Endothelial cell of umbilical vein (primary cell): ENCODE results near the gene MYO1F. TPM values are rescaled to one million over a fixed set of nuclear protein-coding genes. Genes with fewer than 3 reads are reported as not detected.

Source experiments
- BruUV-seq: library from RNA; stranded (reverse); fragments of 400-500 nt; replicated peaks from 2 replicates; lab custom pipeline; 2021; lab: Mats Ljungman, UMichigan
- CTCF ChIA-PET: fragments of 300-600, 350-600 bp; sonication (Branson Sonifier 250); formaldehyde crosslinking; loops from one replicate; lab custom pipeline; 2021; ENCODE audit warnings: antibody characterized with exemption, inconsistent platforms; lab: Charles Lee
- POLR2A ChIA-PET: fragments of 300-600, 350-600 bp; sonication (Branson Sonifier 250); formaldehyde crosslinking; loops from one replicate; lab custom pipeline; 2021; ENCODE audit warnings: antibody characterized with exemption, inconsistent platforms; lab: Charles Lee
- DNase-seq: peaks from one replicate; pipeline ENCODE4 v3.0.0-alpha.2; 2011; ENCODE audit warnings: low read depth, low spot score
- FAIRE-seq: peaks from 2 replicates; lab custom pipeline; 2011; peaks lifted over from hg19 to GRCh38; lab: Jason Lieb, UNC
- H2AFZ ChIP-seq: 2 replicates; pipeline ENCODE4 v1.6.0; 2012; ENCODE audit warnings: low read depth, low read length, control low read depth, inconsistent platforms
- H3K27ac ChIP-seq: 2 replicates; pipeline ENCODE4 v1.5.1; 2011; ENCODE audit warnings: low read depth, mild to moderate bottlenecking, control low read depth, low read length, moderate library complexity; ENCODE audit not compliant: insufficient read depth
- H3K27me3 ChIP-seq, 2 experiments: 2 replicates each; pipeline versions ENCODE4 v1.6.0 to v1.6.1; 2011; ENCODE audit warnings: low read length in 2 of 2, mixed read lengths in 1 of 2; ENCODE audit not compliant: control insufficient read depth in 2 of 2, insufficient read depth in 2 of 2
- H3K36me3 ChIP-seq, 2 experiments: 2 replicates in 1 of 2; 3 replicates in 1 of 2; pipeline ENCODE4 v1.5.1; 2011; ENCODE audit warnings: low read length in 2 of 2, mild to moderate bottlenecking in 1 of 2, moderate library complexity in 1 of 2; ENCODE audit not compliant: control insufficient read depth in 2 of 2, insufficient read depth in 2 of 2; ENCODE audit errors: extremely low read depth in 1 of 2
- H3K4me1 ChIP-seq: 3 replicates; pipeline ENCODE4 v1.5.1; 2011; ENCODE audit warnings: mild to moderate bottlenecking, low read length; ENCODE audit not compliant: control insufficient read depth, insufficient read depth; ENCODE audit errors: extremely low read depth
- H3K4me2 ChIP-seq: 2 replicates; pipeline ENCODE4 v1.6.1; 2011; ENCODE audit warnings: low read length, control low read depth, mixed read lengths; ENCODE audit not compliant: insufficient read depth
- H3K4me3 ChIP-seq, 3 experiments: fragments of 200-600 bp in 1 of 3; sonication (generic), shearing (Covaris generic) in 1 of 3; replicated peaks in 1 of 3; 2 replicates each; pipeline ENCODE4 v1.5.1; 2011 to 2016; ENCODE audit warnings: control low read depth in 3 of 3, low read length in 3 of 3, mild to moderate bottlenecking in 2 of 3, inconsistent platforms in 1 of 3, low read depth in 1 of 3, moderate library complexity in 1 of 3; ENCODE audit not compliant: insufficient read depth in 1 of 3
- H3K79me2 ChIP-seq: 2 replicates; pipeline ENCODE4 v1.6.0; 2012; ENCODE audit warnings: low read length, inconsistent platforms; ENCODE audit not compliant: control insufficient read depth, insufficient read depth
- H3K9ac ChIP-seq: replicated peaks from 2 replicates; pipeline ENCODE3; 2011; ENCODE audit warnings: low read length, control low read depth; ENCODE audit not compliant: insufficient read depth; ENCODE audit errors: extremely low read depth
- H3K9me1 ChIP-seq: replicated peaks from 3 replicates; pipeline ENCODE4 v1.6.0; 2011; ENCODE audit warnings: mild to moderate bottlenecking, low read length; ENCODE audit not compliant: control insufficient read depth, insufficient read depth; ENCODE audit errors: extremely low read depth
- H3K9me3 ChIP-seq: replicated peaks from 2 replicates; pipeline ENCODE4 v1.5.1; 2012; ENCODE audit warnings: low read length, inconsistent platforms; ENCODE audit not compliant: control insufficient read depth, insufficient read depth
- H4K20me1 ChIP-seq: replicated peaks from 2 replicates; pipeline ENCODE3; 2011; ENCODE audit warnings: mild to moderate bottlenecking, low read length; ENCODE audit not compliant: control insufficient read depth, insufficient read depth; ENCODE audit errors: extremely low read depth
- CTCF ChIP-seq, 2 donors: IDR thresholded peaks; 1 replicate in 1 of 2; 2 replicates in 1 of 2; pipeline ENCODE4 v1.5.1; 2011; ENCODE audit warnings: low read length in 2 of 2, mild to moderate bottlenecking in 2 of 2, moderate library complexity in 2 of 2, control low read depth in 1 of 2, inconsistent platforms in 1 of 2, low read depth in 1 of 2; ENCODE audit not compliant: insufficient read depth in 1 of 2; ENCODE audit errors: extremely low read depth in 1 of 2
- EZH2 ChIP-seq: IDR thresholded peaks from 2 replicates; pipeline ENCODE4 v1.6.1; 2012; ENCODE audit warnings: borderline replicate concordance, low read depth, mild to moderate bottlenecking, moderate library complexity, low read length, inconsistent platforms; ENCODE audit not compliant: severe bottlenecking
- FOS ChIP-seq: IDR thresholded peaks from 2 replicates; pipeline ENCODE4 v1.6.1; 2011; ENCODE audit warnings: mild to moderate bottlenecking, low read length, moderate library complexity, borderline replicate concordance; ENCODE audit not compliant: insufficient read depth
- GATA2 ChIP-seq: IDR thresholded peaks from 2 replicates; pipeline ENCODE4 v1.7.0; 2011; ENCODE audit warnings: low read depth, mild to moderate bottlenecking, moderate library complexity, mixed read lengths, low read length; ENCODE audit not compliant: insufficient read length, insufficient read depth
- JUN ChIP-seq: IDR thresholded peaks from 2 replicates; pipeline ENCODE4 v1.6.1; 2011; ENCODE audit warnings: borderline replicate concordance, low read depth; ENCODE audit not compliant: insufficient read length, insufficient read depth
- MAX ChIP-seq: IDR thresholded peaks from 2 replicates; pipeline ENCODE4 v1.6.1; 2011; ENCODE audit not compliant: insufficient read depth, insufficient read length
- MYC ChIP-seq: IDR thresholded peaks from one replicate; pipeline ENCODE4 v1.6.1; 2011; ENCODE audit warnings: mild to moderate bottlenecking, low read depth, low read length
- POLR2A ChIP-seq: IDR thresholded peaks from 2 replicates; pipeline ENCODE4 v1.6.1; 2012; ENCODE audit warnings: low read depth, mild to moderate bottlenecking, control low read depth, low read length
- POLR2AphosphoS5 ChIP-seq: IDR thresholded peaks from 2 replicates; pipeline ENCODE4 v1.6.1; 2012; ENCODE audit warnings: low read depth, mild to moderate bottlenecking, control low read depth, low read length, moderate library complexity; ENCODE audit not compliant: insufficient read depth
- dilution Hi-C: fragments of 300-500 bp; cut with MboI; formaldehyde crosslinking; loops from one replicate; pipeline ENCODE4 v1.15.0; 2019; ENCODE audit warnings: low sequenced_read_pairs; ENCODE audit not compliant: extremely low pct_ligation_motif_present
- intact Hi-C: fragments of 100-400 bp; cut with micrococcal nuclease; formaldehyde crosslinking; loops from one replicate; pipeline ENCODE4 v1.10.0; 2022
- polyA plus RNA-seq, 4 experiments: library from polyadenylated mRNA; depleted of rRNA in 3 of 4; stranded (reverse) in 3 of 4; unstranded in 1 of 4; fragments of >200 nt; gene quantifications; 2 replicates each; pipeline versions ENCODE4 v1.2.1 to v1.2.3, GENCODE V29; 2011 to 2012; ENCODE audit warnings: missing spikeins in 1 of 4
- total RNA-seq: library from RNA; stranded (reverse); gene quantifications from 2 replicates; pipeline ENCODE4 v1.2.3, GENCODE V29; 2021

Gene MYO1F
- total and polyA plus RNA-seq, 2 donors (not counting 3 experiments of a cell fraction or from before 2014, with no cell fraction given) = 0.22 to 0.39 TPM

DNA sequence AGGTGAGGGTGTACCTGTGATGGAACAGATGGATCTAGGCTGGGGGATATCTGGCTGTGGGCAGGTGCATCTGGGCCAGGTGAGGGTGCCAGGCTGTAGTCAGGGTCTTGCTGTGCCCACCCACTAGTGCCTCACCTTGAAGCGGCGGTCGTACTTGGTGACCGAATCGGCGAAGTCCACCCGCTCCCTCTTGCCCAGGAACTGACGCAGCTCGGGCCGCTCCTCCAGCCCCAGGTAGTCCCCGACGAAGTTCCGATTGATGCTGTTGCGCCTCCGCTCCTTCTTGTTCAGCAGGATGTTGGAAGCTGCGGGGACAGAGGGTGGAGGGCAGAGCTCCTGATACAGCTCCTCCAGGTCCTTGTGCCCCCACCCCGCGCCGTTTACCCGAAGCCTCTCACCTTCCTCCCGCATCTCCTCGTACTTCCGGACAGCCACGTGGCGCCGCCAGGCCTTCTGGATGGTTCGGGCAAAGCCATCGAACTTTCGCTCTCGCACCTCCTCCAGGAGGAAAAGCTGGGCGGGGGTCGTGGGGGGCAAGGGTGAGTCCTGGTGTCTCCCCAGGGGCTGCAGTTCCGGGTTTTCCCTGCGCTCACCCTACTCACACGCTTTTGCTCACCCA is 47.1 kb downstream of the MYO1F start:
- H3K4me1 ChIP-seq = peaks cover 5% of the 10 kb centered on the region
- H4K20me1 ChIP-seq = no peaks in the 10 kb centered on the region
- FAIRE-seq (no peak), DNase-seq (no peak)
- ChIA-PET POLR2A (no interaction called here), CTCF (interaction anchor here (1.6 kb wide), 1 partner anchor 12 kb away, joined by 5 read pairs; no protein-coding TSS in a partner anchor)
- intact Hi-C loops (no loop called here), dilution Hi-C loops (no loop called here)
- no peak overlapping the region for H3K4me3 ChIP-seq
- no peaks in the 10 kb centered on the region for H3K36me3 ChIP-seq
- no peak overlapping the region for H3K9ac ChIP-seq
- H3K9me1 ChIP-seq = no peaks in the 10 kb centered on the region
- no peaks in the 10 kb centered on the region for H3K27me3 ChIP-seq
- H3K27ac ChIP-seq = no peak overlapping the region
- no TSS peak for BruUV-seq
- H3K9me3 ChIP-seq = no peaks in the 10 kb centered on the region
- TF ChIP-seq CTCF (IDR thresholded peaks at IDR 0.05; ENCODE audit: extremely low read depth in 1 of 2, insufficient read depth in 1 of 2, low read depth in 1 of 2, low read length in 2 of 2) = no peak
- TF ChIP-seq MAX = no peak
- TF ChIP-seq JUN = no peak
- no peak for TF ChIP-seq POLR2AphosphoS5
- TF ChIP-seq MYC = no peak
- TF ChIP-seq POLR2A = no peak
- no peak for TF ChIP-seq FOS
- TF ChIP-seq EZH2 = no peak
- TF ChIP-seq GATA2 = no peak
- no peak overlapping the region for H3K4me2 ChIP-seq
- H3K79me2 ChIP-seq = no peaks in the 10 kb centered on the region
- no peak overlapping the region for H2AFZ ChIP-seq
